ENCODE data around the gene GREB1L. TPM values are rescaled to one million over a fixed set of nuclear protein-coding genes. Genes with fewer than 3 reads are reported as not detected.
"Not testable (repeated sequence)": the region's sequence is repeated elsewhere in the genome, so short reads cannot be mapped to it uniquely, and the experiment has no call there.

Gene GREB1L
- total and polyA plus RNA-seq, 5 donors = 7.4 to 31.4 (median 23.4) TPM

DNA sequence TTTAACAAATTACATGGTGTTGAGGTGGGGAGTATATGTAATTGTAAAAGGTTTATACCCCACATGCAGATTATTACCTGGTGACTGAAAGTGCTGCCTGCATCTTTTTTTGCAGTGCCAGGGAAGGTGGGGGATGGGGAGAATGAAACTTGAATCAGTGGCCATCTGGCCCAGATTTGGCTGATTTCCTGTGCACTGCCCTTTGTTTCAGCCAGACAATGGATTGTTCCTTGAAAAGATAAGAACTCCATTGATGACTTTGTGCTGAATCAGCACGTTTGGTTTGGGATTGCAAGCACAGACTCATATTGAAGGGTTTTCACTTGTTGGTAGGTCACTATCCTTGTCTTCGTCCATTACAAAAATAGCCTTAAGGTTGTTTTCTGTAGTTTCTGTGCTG lies 20.9 kb downstream of the GREB1L start:
- Histone ChIP-seq H3K4me1 (ENCODE audit: control insufficient read depth, insufficient read depth, low read length) (no peaks in the 10 kb centered on the region), H3K4me3 (ENCODE audit: low read length) (no peak overlapping the region), H3K9me3 (ENCODE audit: control insufficient read depth, low read length) (no peaks in the 10 kb centered on the region), H3K27me3 (ENCODE audit: control insufficient read depth, insufficient read depth) (no peaks in the 10 kb centered on the region), H3K27ac (ENCODE audit: low read length) (no peak overlapping the region)
- WGBS = 68% methylated on average over 2 of the region's 2 CpGs
- intact Hi-C loops (cut with DNase I) = no loop called here
- ATAC-seq (no peak), DNase-seq (no peak)

DNA sequence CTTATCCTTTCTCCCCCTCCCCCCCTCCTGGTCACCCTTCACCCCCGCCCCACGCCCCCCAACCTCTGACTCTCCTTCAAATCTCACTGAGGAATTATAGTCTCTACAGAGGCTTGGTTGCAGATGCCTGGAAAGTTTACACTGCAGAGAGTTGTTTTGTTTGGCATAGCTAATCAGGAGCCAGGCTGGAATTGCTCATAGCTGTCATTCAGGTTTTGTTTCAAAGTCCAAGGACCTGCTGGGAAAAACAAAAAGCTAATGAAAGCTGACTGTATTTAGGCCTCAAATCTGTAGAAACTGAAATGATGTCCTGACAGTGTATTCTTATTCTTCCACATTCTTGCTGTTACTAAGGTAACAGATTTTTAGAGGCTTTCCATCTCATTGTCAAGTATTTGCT lies 22.6 kb downstream of the GREB1L start:
- Histone ChIP-seq H3K4me1 (ENCODE audit: control insufficient read depth, insufficient read depth, low read length) (no peaks in the 10 kb centered on the region), H3K9me3 (ENCODE audit: control insufficient read depth, low read length) (no peaks in the 10 kb centered on the region), H3K4me3 (ENCODE audit: low read length) (no peak overlapping the region), H3K27me3 (ENCODE audit: control insufficient read depth, insufficient read depth) (no peaks in the 10 kb centered on the region), H3K27ac (ENCODE audit: low read length) (no peak overlapping the region)
- intact Hi-C loops (cut with DNase I) = no loop called here
- 51% methylated on average over 2 of the region's 2 CpGs for WGBS
- no peak for DNase-seq
- ATAC-seq = peak; percentile 51 to 64

DNA sequence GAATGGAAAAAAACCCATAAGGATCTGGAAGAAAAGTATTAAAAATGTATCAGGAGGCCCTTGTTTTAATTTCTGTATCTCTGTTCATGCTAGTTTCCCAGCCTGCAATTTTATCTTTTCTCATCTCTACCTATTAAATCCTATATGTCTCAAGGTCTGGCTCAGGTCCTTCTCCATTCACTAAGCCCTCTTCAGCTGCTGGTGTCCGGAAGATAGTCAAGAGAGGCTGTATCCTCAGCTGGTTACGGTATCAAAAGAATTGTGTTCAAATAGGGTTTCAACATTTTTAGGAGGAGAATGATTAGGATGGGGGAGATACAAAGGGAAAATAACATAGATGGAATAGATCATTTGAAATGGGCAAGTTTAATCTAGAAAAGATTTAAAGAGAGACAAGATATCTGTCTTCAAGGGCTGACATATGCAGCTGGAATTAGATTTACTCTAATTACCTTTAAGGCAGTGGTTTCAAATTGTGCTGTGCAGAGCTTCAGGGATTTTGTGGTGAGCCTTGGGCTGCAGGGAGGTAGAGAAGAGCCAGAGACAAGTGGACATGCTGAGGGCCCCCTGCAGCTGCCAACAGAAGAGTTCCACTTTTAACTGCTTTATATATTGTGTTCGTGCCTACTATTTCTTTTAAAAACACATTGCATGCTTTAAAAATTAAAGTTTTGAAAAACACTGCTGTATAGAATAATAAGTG lies 24.1 kb downstream of the GREB1L start:
- no peak overlapping the region for H3K4me3 ChIP-seq (ENCODE audit: low read length)
- intact Hi-C loops (cut with DNase I) = no loop called here
- WGBS = 76% methylated on average over 3 of the region's 3 CpGs
- H3K27me3 ChIP-seq (ENCODE audit: control insufficient read depth, insufficient read depth) = no peaks in the 10 kb centered on the region
- no peak overlapping the region for H3K27ac ChIP-seq (ENCODE audit: low read length)
- no peaks in the 10 kb centered on the region for H3K4me1 ChIP-seq (ENCODE audit: control insufficient read depth, insufficient read depth, low read length)
- no peaks in the 10 kb centered on the region for H3K9me3 ChIP-seq (ENCODE audit: control insufficient read depth, low read length)
- DNase-seq (no peak), ATAC-seq (no peak)

DNA sequence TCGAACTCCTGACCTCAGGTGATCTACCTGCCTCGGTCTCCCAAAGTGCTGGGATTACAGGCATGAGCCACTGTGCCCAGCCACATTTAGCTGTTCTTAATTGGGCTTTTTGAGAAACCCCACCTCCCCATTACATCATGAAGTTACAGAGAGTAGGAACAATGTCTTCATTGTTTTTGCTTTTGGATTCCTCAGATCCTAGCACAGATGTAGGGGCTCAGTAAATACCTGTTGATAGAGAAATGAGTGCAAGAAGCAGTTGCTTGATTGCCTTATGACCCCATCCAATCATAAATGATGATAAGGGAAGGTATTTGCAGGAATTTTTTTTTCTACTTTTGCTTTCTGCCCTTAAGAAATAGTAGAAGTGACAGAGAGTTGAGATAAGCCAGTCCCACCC lies 25.4 kb downstream of the GREB1L start:
- H3K27ac ChIP-seq (ENCODE audit: low read length) = no peak overlapping the region
- DNase-seq = no peak
- H3K4me1 ChIP-seq (ENCODE audit: control insufficient read depth, insufficient read depth, low read length) = no peaks in the 10 kb centered on the region
- no peaks in the 10 kb centered on the region for H3K27me3 ChIP-seq (ENCODE audit: control insufficient read depth, insufficient read depth)
- WGBS = 83% methylated on average over 2 of the region's 2 CpGs
- ATAC-seq = no peak
- H3K9me3 ChIP-seq (ENCODE audit: control insufficient read depth, low read length) = no peaks in the 10 kb centered on the region
- intact Hi-C loops (cut with DNase I) = no loop called here
- no peak overlapping the region for H3K4me3 ChIP-seq (ENCODE audit: low read length)

DNA sequence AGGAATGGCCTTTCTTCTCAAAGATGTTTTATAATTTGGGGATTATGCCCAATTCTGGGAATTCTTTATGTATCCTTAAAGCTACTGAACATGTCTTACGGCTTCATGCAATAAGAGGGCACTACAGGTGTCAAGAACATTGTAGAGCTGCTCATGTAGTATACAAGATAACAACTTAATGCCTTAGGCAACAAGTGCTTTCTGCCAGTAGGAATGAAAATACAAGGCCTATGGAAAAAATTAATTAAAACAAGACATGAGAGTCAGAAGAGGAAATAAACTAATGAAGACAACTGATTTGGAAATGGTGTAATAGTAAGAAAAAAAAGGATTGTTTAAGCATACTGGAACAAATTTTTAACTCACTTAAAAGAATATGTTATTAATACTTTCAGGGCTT lies 27.3 kb downstream of the GREB1L start:
- H3K27ac ChIP-seq (ENCODE audit: low read length) = no peak overlapping the region

DNA sequence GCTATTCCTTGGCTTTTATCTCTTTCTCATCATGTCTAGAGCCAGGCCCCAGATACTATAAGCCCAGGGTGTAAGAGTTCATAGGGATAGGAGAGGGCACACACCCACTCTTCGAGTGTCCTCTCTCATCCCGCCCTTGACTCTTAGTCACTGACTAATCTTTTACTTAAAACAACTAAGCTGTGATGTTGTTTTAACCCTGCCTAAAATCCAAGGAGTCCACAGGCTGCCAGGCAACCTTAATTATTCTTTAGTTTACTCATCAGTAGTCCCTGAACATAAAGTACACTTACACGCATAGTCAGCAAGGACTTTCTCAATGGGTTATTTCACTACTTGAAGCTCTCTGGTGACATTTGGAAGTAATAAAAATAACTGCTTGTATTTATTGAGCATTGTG lies 28.4 kb downstream of the GREB1L start:
- no peaks in the 10 kb centered on the region for H3K27me3 ChIP-seq (ENCODE audit: control insufficient read depth, insufficient read depth)
- no peak overlapping the region for H3K27ac ChIP-seq (ENCODE audit: low read length)
- no peaks in the 10 kb centered on the region for H3K4me1 ChIP-seq (ENCODE audit: control insufficient read depth, insufficient read depth, low read length)
- ATAC-seq (no peak), DNase-seq (no peak)
- no peak overlapping the region for H3K4me3 ChIP-seq (ENCODE audit: low read length)
- H3K9me3 ChIP-seq (ENCODE audit: control insufficient read depth, low read length) = no peaks in the 10 kb centered on the region
- intact Hi-C loops (cut with DNase I) = no loop called here
- WGBS = 73% methylated on average over 3 of the region's 3 CpGs

More for the DNA sequence above, 27.3 kb downstream of the GREB1L start:
- ATAC-seq (no peak), DNase-seq (no peak)
- no peaks in the 10 kb centered on the region for H3K27me3 ChIP-seq (ENCODE audit: control insufficient read depth, insufficient read depth)
- no peaks in the 10 kb centered on the region for H3K4me1 ChIP-seq (ENCODE audit: control insufficient read depth, insufficient read depth, low read length)
- intact Hi-C loops (cut with DNase I) = no loop called here
- 0% methylated on average over 1 of the region's 1 CpG for WGBS
- no peaks in the 10 kb centered on the region for H3K9me3 ChIP-seq (ENCODE audit: control insufficient read depth, low read length)
- H3K4me3 ChIP-seq (ENCODE audit: low read length) = no peak overlapping the region

- H3K4me3 ChIP-seq (ENCODE audit: low read length) = no peak overlapping the region
- no peak for ATAC-seq
- H3K27ac ChIP-seq (ENCODE audit: low read length) = no peak overlapping the region
- no peaks in the 10 kb centered on the region for H3K27me3 ChIP-seq (ENCODE audit: control insufficient read depth, insufficient read depth)
- 18% methylated on average over 4 of the region's 4 CpGs for WGBS
- H3K9me3 ChIP-seq (ENCODE audit: control insufficient read depth, low read length) = no peaks in the 10 kb centered on the region
- DNase-seq = no peak
- intact Hi-C loops (cut with DNase I) = no loop called here
- H3K4me1 ChIP-seq (ENCODE audit: control insufficient read depth, insufficient read depth, low read length) = no peaks in the 10 kb centered on the region
These were observed 30.1 kb downstream of the GREB1L start for GRCh38 chr18:21272016-21272579.

DNA sequence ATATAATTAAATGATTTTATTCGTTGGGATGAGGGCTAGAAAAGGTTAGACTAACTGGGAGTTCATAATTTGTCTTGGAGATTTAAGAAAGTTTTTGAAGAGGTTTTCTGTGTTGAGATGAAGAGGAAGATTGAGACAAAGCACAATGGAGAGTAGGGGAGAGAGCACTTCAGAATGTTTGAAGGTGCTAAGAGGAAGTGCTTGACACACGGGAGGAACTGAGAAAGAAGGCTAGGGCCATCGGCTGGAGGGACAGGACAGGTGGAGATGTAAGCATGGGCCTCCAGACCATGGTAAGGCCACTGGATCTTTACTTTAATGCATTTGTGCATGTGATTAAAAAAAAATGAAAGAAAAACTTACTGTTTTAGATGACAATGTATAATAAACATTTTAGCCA lies 31.5 kb downstream of the GREB1L start:
- 60% methylated on average over 3 of the region's 3 CpGs for WGBS
- DNase-seq = no peak
- Histone ChIP-seq H3K4me1 (ENCODE audit: control insufficient read depth, insufficient read depth, low read length) (no peaks in the 10 kb centered on the region), H3K9me3 (ENCODE audit: control insufficient read depth, low read length) (no peaks in the 10 kb centered on the region), H3K27ac (ENCODE audit: low read length) (no peak overlapping the region), H3K4me3 (ENCODE audit: low read length) (no peak overlapping the region), H3K27me3 (ENCODE audit: control insufficient read depth, insufficient read depth) (no peaks in the 10 kb centered on the region)
- intact Hi-C loops (cut with DNase I) = no loop called here
- no peak for ATAC-seq

DNA sequence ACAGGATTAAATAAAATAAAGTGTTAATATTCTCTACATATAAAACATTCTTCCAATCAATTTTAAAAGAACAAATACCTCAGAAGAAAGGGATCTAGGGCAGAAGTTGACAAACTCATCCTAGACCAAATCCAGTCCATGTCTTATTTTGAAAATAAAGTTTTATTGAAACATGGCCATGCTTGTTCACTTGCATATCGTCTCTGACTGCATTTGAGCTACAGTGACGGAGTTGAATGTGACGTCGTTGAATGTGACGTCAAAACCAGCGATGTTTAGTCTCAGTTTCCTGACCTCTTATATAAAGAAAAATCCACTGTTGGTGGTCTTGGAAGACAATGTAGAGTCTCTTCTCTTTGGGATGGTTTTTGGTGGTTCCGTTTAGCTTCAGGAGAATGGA lies 33.6 kb downstream of the GREB1L start:
- 88% methylated on average over 7 of the region's 7 CpGs for WGBS

GRCh38 chr18:21277578-21277977 lies 35.5 kb downstream of the GREB1L start:
- intact Hi-C loops (cut with DNase I) = no loop called here
- DNase-seq = peak in 2 of 3 donors; percentile 21 to 63
- Histone ChIP-seq H3K9me3 (ENCODE audit: control insufficient read depth, low read length) (no peaks in the 10 kb centered on the region), H3K27me3 (ENCODE audit: control insufficient read depth, insufficient read depth) (no peaks in the 10 kb centered on the region), H3K4me1 (ENCODE audit: control insufficient read depth, insufficient read depth, low read length) (no peaks in the 10 kb centered on the region), H3K4me3 (ENCODE audit: low read length) (no peak overlapping the region), H3K27ac (ENCODE audit: low read length) (peak overlapping the region; percentile 66)
- ATAC-seq = peak; percentile 92 to 96
- 60% methylated on average over 4 of the region's 4 CpGs for WGBS

More for the DNA sequence above, 33.6 kb downstream of the GREB1L start:
- DNase-seq (no peak), ATAC-seq (no peak)
- no peaks in the 10 kb centered on the region for H3K9me3 ChIP-seq (ENCODE audit: control insufficient read depth, low read length)
- no peak overlapping the region for H3K4me3 ChIP-seq (ENCODE audit: low read length)
- no peaks in the 10 kb centered on the region for H3K27me3 ChIP-seq (ENCODE audit: control insufficient read depth, insufficient read depth)
- intact Hi-C loops (cut with DNase I) = no loop called here
- H3K4me1 ChIP-seq (ENCODE audit: control insufficient read depth, insufficient read depth, low read length) = no peaks in the 10 kb centered on the region
- H3K27ac ChIP-seq (ENCODE audit: low read length) = no peak overlapping the region

DNA sequence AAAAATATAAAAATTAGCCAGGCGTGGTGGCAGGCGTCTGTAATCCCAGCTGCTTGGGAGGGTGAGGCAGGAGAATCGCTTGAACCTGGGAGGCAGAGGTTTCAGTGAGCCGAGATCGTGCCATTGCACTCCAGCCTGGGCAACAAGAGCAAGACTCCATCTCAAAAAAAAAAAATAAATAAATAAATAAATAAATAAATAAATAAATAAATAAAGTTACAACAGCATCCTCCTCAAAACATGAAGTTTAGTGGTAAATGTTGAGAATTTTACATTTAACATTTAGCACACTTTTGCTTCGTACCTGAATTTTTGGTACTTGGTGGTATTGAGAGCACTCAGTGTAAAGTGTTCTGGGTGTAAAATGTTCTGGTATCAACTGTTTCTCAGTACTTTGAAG lies 36.2 kb downstream of the GREB1L start:
- intact Hi-C loops (cut with DNase I) = not testable (repeated sequence)

DNA sequence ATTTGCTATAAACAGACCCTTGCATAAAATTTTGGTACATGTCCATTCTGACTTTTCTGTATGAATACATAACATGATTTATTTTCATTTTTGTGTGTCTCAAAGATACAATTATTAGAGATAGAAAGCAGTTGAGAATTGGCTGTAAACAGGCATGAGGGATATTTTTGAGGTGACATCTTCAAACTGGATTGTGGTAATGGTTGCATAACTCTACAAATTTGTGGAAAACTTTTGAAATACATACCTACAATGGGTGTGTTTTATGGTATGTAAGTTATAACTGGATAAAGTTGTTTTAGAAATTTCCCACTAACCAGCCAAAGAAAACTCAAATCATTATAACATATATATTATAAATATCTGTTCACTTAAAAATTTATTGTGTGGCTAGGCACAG lies 39.6 kb downstream of the GREB1L start:
- no peak overlapping the region for H3K4me3 ChIP-seq (ENCODE audit: low read length)
- ATAC-seq (no peak), DNase-seq (no peak)
- intact Hi-C loops (cut with DNase I) = no loop called here
- no peak overlapping the region for H3K27ac ChIP-seq (ENCODE audit: low read length)
- H3K4me1 ChIP-seq (ENCODE audit: control insufficient read depth, insufficient read depth, low read length) = no peaks in the 10 kb centered on the region
- H3K9me3 ChIP-seq (ENCODE audit: control insufficient read depth, low read length) = no peaks in the 10 kb centered on the region
- H3K27me3 ChIP-seq (ENCODE audit: control insufficient read depth, insufficient read depth) = no peaks in the 10 kb centered on the region

More for the DNA sequence above, 36.2 kb downstream of the GREB1L start:
- not testable (repeated sequence) for H3K4me1 ChIP-seq (ENCODE audit: control insufficient read depth, insufficient read depth, low read length); H3K27ac ChIP-seq (ENCODE audit: low read length); H3K27me3 ChIP-seq (ENCODE audit: control insufficient read depth, insufficient read depth); H3K9me3 ChIP-seq (ENCODE audit: control insufficient read depth, low read length); ATAC-seq; DNase-seq; H3K4me3 ChIP-seq (ENCODE audit: low read length)
- WGBS = 86% methylated on average over 6 of the region's 6 CpGs
